K562 (cell line): ENCODE data around the gene TMEM163. TPM values are rescaled to one million over a fixed set of nuclear protein-coding genes. Genes with fewer than 3 reads are reported as not detected.

Experiments
- ATAC-seq: fragments of 200-7000 bp; cut with Tn5 transposase; 3 replicates; pipeline ENCODE4 v1.9.1; 2020; ENCODE audit warnings: moderate library complexity
- BruUV-seq: library from RNA; stranded (reverse); fragments of 400-500 nt; replicated peaks from 2 replicates; lab custom pipeline; 2021; lab: Mats Ljungman, UMichigan
- CTCF ChIA-PET: fragments of 300-600 bp; formaldehyde crosslinking; extraction: SDS; loops from one replicate; lab custom pipeline; 2021; ENCODE audit warnings: low intra/inter-chr PET ratio; lab: Yijun Ruan, JAX
- POLR2A ChIA-PET: fragments of 300-600, 350-650 bp; sonication (Branson Sonifier 250); formaldehyde crosslinking; extraction: SDS; loops from one replicate; lab custom pipeline; 2021; ENCODE audit warnings: antibody characterized with exemption, inconsistent platforms; lab: Yijun Ruan, JAX
- DNase-seq, 4 experiments: peaks; one replicate each; pipeline versions ENCODE4 v3.0.0 to v3.0.0-alpha.2; 2011 to 2018; ENCODE audit warnings: low spot score in 3 of 4, mixed read lengths in 3 of 4; ENCODE audit errors: extremely low read depth in 1 of 4
- FAIRE-seq: peaks from 2 replicates; lab custom pipeline; 2011; peaks lifted over from hg19 to GRCh38; lab: Jason Lieb, UNC
- H2AFZ ChIP-seq: 2 replicates; pipeline ENCODE4 v1.6.0; 2011; ENCODE audit warnings: low read depth, low read length, control low read depth, inconsistent platforms
- H3K27ac ChIP-seq: fragments of 200-600 bp; 3 replicates; pipeline ENCODE4 v1.8.0; 2011; ENCODE audit warnings: low read depth, mild to moderate bottlenecking, control low read depth, inconsistent platforms, low read length, moderate library complexity, mixed read lengths; ENCODE audit errors: extremely low read depth
- H3K27me3 ChIP-seq, 2 experiments: fragments of 300-600 bp in 1 of 2; 2 replicates in 1 of 2; 3 replicates in 1 of 2; pipeline versions ENCODE4 v1.6.0 to v1.8.0; 2011; ENCODE audit warnings: inconsistent platforms in 2 of 2, low read length in 2 of 2, mild to moderate bottlenecking in 1 of 2, mixed read lengths in 1 of 2, moderate library complexity in 1 of 2; ENCODE audit not compliant: control insufficient read depth in 2 of 2, insufficient read depth in 2 of 2
- H3K36me3 ChIP-seq: fragments of 300-600 bp; 3 replicates; pipeline ENCODE4 v1.8.0; 2011; ENCODE audit warnings: mild to moderate bottlenecking, low read length, inconsistent platforms; ENCODE audit not compliant: control insufficient read depth, insufficient read depth
- H3K4me1 ChIP-seq, 2 experiments: fragments of 200-600 bp in 1 of 2; replicated peaks in 1 of 2; 2 replicates in 1 of 2; 3 replicates in 1 of 2; pipeline versions ENCODE4 v1.5.1 to v1.8.0; 2011; ENCODE audit warnings: inconsistent platforms in 2 of 2, low read length in 2 of 2, mild to moderate bottlenecking in 1 of 2, mixed read lengths in 1 of 2, moderate library complexity in 1 of 2; ENCODE audit not compliant: control insufficient read depth in 2 of 2, insufficient read depth in 2 of 2
- H3K4me2 ChIP-seq: 2 replicates; pipeline ENCODE4 v1.6.1; 2011; ENCODE audit warnings: low read length, control low read depth, inconsistent platforms, mixed read lengths; ENCODE audit not compliant: insufficient read depth
- H3K4me3 ChIP-seq: fragments of 200-600 bp; sonication (generic), shearing (Covaris generic); 2 replicates; pipeline ENCODE4 v1.5.1; 2016; ENCODE audit warnings: control low read depth, inconsistent platforms
- H3K79me2 ChIP-seq: fragments of 200-600 bp; 3 replicates; pipeline ENCODE4 v1.8.0; 2011; ENCODE audit warnings: low read length, inconsistent platforms; ENCODE audit not compliant: control insufficient read depth, insufficient read depth
- H3K9ac ChIP-seq, 2 experiments: 2 replicates each; pipeline versions ENCODE4 v1.6.0 to v1.6.1; 2011; ENCODE audit warnings: low read depth in 2 of 2, low read length in 2 of 2, control low read depth in 1 of 2, inconsistent platforms in 1 of 2, mild to moderate bottlenecking in 1 of 2, mixed read lengths in 1 of 2; ENCODE audit not compliant: insufficient read depth in 1 of 2
- H3K9me1 ChIP-seq: one replicate; pipeline ENCODE4 v1.6.0; 2011; ENCODE audit warnings: inconsistent platforms, mild to moderate bottlenecking, low read length, moderate library complexity; ENCODE audit not compliant: control insufficient read depth, insufficient read depth
- H3K9me3 ChIP-seq: replicated peaks from 2 replicates; pipeline ENCODE4 v1.5.1; 2011; ENCODE audit warnings: low read depth, low read length, inconsistent platforms; ENCODE audit not compliant: control insufficient read depth, insufficient read depth
- H4K20me1 ChIP-seq: replicated peaks from 2 replicates; pipeline ENCODE4 v1.6.1; 2011; ENCODE audit warnings: low read length, inconsistent platforms, mixed read lengths; ENCODE audit not compliant: control insufficient read depth, insufficient read depth
- BHLHE40 ChIP-seq: IDR thresholded peaks from 2 replicates; pipeline ENCODE4 v1.6.1; 2011; ENCODE audit warnings: low read length, improper control_type of control experiment
- EGR1 ChIP-seq: fragments of 450-650 bp; conservative IDR thresholded peaks from 2 replicates; pipeline ENCODE4 v1.6.1; 2017; ENCODE audit warnings: mild to moderate bottlenecking
- EZH2 ChIP-seq: IDR thresholded peaks from 2 replicates; pipeline ENCODE4 v1.6.1; 2012; ENCODE audit warnings: low read depth, mild to moderate bottlenecking, inconsistent platforms, low read length, borderline replicate concordance
- GATA2 ChIP-seq: sonication (generic); formaldehyde crosslinking; IDR thresholded peaks from 2 replicates; pipeline ENCODE4 v1.4.0; 2020; ENCODE audit warnings: mild to moderate bottlenecking, missing genetic modification reagents
- HMGN3 ChIP-seq: IDR thresholded peaks from 2 replicates; pipeline ENCODE4 v1.6.1; 2011; ENCODE audit warnings: borderline replicate concordance, low read depth, mild to moderate bottlenecking, mixed read lengths, low read length; ENCODE audit not compliant: insufficient read length; ENCODE audit errors: extremely low read depth
- MAZ ChIP-seq, 2 experiments: fragments of 450-650 bp in 1 of 2; sonication (generic) in 1 of 2; formaldehyde crosslinking; IDR thresholded peaks in 1 of 2; conservative IDR thresholded peaks in 1 of 2; 2 replicates each; pipeline versions ENCODE4 v1.4.0 to v1.5.0; 2020; ENCODE audit warnings: mild to moderate bottlenecking in 1 of 2, missing genetic modification reagents in 1 of 2
- PHF21A ChIP-seq: fragments of 450-650 bp; IDR thresholded peaks from 2 replicates; pipeline ENCODE4 v1.6.1; 2017; ENCODE audit warnings: low read depth, borderline replicate concordance
- RFX7 ChIP-seq: fragments of 250-450 bp; sonication (Bioruptor Pico); IDR thresholded peaks from 2 replicates; pipeline ENCODE4 v1.5.1; 2021; ENCODE audit warnings: mild to moderate bottlenecking
- WHSC1 ChIP-seq: IDR thresholded peaks from one replicate; pipeline ENCODE4 v1.6.1; 2012; ENCODE audit warnings: low read length, control low read depth, inconsistent platforms
- ZBTB8A ChIP-seq: fragments of 450-650 bp; IDR thresholded peaks from 2 replicates; pipeline ENCODE4 v1.6.1; 2018; ENCODE audit warnings: mild to moderate bottlenecking, moderate library complexity; ENCODE audit not compliant: partially characterized antibody
- WGBS: fragments of 100-300 bp; shearing (Covaris generic); methylation state at CpG from one replicate; pipeline ENCODE4 v1.1.6; 2016; ENCODE audit warnings: low coverage, mixed read lengths; ENCODE audit not compliant: insufficient coverage; ENCODE audit errors: missing lambda C conversion rate; 5-methylcytosine and 5-hydroxymethylcytosine counted together
- in situ Hi-C: fragments of 300-500 bp; cut with MboI; formaldehyde crosslinking; loops from 4 replicates; pipeline ENCODE4 v1.15.0; 2018; ENCODE audit warnings: inconsistent platforms, mixed read lengths
- intact Hi-C: fragments of 100-400 bp; cut with micrococcal nuclease; formaldehyde crosslinking; loops from 2 replicates; pipeline ENCODE4 v1.14.2; 2022
- polyA plus RNA-seq, 8 experiments: library from polyadenylated mRNA; depleted of rRNA in 4 of 8; stranded (reverse) in 5 of 8; unstranded in 3 of 8; fragments of >200 nt; fragmentation: Nextera tagmentation in 2 of 8; fragmentation: Illumina TruSeq in 1 of 8; extraction: Ambion mirVana in 2 of 8; extraction: Trizol in 1 of 8; gene quantifications; 2 replicates each; pipeline versions ENCODE4 v1.2.1 to v1.2.3, GENCODE V29; 2011 to 2014; ENCODE audit warnings: inconsistent platforms in 1 of 8, missing spikeins in 1 of 8
- total RNA-seq, 7 experiments: library from RNA; depleted of rRNA in 6 of 7; stranded (reverse); fragments of >200 nt in 6 of 7; fragmentation: Illumina TruSeq in 2 of 7; extraction: Trizol in 2 of 7; gene quantifications; 2 replicates each; pipeline versions ENCODE4 v1.2.1 to v1.2.3, GENCODE V29; 2011 to 2021; ENCODE audit warnings: low replicate concordance in 1 of 7

TMEM163 gene
- total and polyA plus RNA-seq, 9 of the 15 experiments (the other 6 are each of a cell fraction or from before 2014, with no cell fraction given), result 0.04 to 0.68 (median 0.16) TPM; not detected in 3

DNA sequence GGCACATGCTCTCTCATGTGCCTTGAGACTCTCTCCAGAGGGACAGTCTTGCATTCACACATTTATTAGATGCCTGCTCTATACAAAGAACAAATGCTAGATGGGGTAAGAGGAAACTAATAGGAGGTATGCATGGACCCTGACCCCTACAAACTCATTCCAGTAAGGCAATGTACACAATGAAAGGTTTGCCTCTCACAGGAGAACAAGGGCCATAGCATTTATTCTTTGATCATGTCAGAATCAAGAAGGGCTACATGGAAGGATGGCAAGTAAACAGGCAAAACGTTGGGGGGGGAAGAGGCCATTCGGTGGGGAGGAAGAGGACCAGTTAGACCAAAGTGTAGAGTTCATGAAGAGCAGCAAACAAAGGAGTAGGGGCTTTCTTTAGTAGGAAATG lies 130.2 kb downstream of the TMEM163 start:
- H3K27me3 ChIP-seq, result peaks cover 0 to 11% of the 10 kb centered on the region in 2 experiments; a peak in 2 of 5 replicates
- ChIA-PET POLR2A (no interaction called here), CTCF (no interaction called here)
- H3K4me3 ChIP-seq, result no peak overlapping the region
- TF ChIP-seq RFX7 (CRISPR knock-in tag) (no peak), WHSC1 (no peak), MAZ (CRISPR knock-in tag; conservative IDR thresholded peaks at IDR 0.05 in 1 of 2, IDR thresholded peaks at IDR 0.05 in 1 of 2) (no peak), HMGN3 (no peak), PHF21A (no peak), GATA2 (CRISPR knock-in tag) (no peak), BHLHE40 (no peak), EZH2 (no peak), ZBTB8A (no peak), EGR1 (no peak)
- no peaks in the 10 kb centered on the region for H3K9me1 ChIP-seq
- no peaks in the 10 kb centered on the region for H4K20me1 ChIP-seq
- intact Hi-C loops (no loop called here), in situ Hi-C loops (no loop called here)
- no peaks in the 10 kb centered on the region for H3K9me3 ChIP-seq
- no peaks in the 10 kb centered on the region for H3K4me1 ChIP-seq
- no peak overlapping the region for H3K9ac ChIP-seq
- H3K4me2 ChIP-seq, result no peak overlapping the region
- no peak overlapping the region for H2AFZ ChIP-seq
- BruUV-seq, result no TSS peak
- no peak for ATAC-seq
- DNase-seq, result no peak
- no peaks in the 10 kb centered on the region for H3K79me2 ChIP-seq
- no peaks in the 10 kb centered on the region for H3K36me3 ChIP-seq
- H3K27ac ChIP-seq, result no peak overlapping the region
- 0% methylated on average over 2 of the region's 2 CpGs for WGBS
- no peak for FAIRE-seq
